HG03378 (cell line): Measurements from ENCODE around the gene SPINK14.

Source experiments
- ATAC-seq: cut with Tn5 transposase; IDR thresholded peaks from one replicate; pipeline ENCODE4 v1.9.1; 2021; ENCODE audit warnings: mild to moderate bottlenecking, moderate library complexity; ENCODE audit not compliant: unreplicated experiment

Gene SPINK14

DNA sequence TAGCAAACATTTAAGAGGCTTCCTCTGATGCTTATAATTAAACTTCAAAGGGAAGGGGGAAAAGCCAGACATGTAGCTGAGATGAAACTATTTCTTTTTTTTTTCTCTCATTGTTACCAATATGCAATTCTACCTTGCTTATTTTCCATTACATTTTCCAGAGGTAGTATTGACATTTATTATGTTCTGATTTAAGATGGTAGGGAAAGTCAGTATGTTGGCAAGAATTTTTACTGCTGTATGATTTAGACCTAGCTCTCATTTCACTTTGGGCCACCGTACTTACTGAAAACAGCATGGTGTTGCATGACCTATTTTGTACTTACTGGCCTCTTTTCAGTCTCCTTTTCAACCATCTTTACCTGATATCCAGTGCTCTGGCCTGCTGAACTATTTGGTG, 24.9 kb downstream of the SPINK14 start:
- no peak for ATAC-seq

DNA sequence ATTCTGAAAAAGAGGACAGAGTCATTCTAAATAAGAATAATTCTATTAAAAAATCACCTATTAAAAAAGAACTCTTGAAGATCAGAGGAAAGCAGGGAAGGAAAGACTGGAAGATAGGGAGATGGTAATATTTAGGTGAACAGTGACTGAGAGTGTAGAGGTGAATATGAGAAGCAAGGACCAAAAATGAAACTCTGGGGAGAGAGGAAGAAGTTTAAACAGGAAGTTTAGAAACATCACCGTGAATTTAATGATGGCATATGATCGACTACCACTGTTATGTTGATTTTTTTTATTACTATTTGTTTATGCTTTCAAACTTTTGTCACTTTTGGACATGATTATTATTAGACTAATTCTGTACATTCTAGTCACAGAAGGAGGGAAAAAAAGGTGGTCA, 32.8 kb downstream of the SPINK14 start:
- ATAC-seq = no peak

DNA sequence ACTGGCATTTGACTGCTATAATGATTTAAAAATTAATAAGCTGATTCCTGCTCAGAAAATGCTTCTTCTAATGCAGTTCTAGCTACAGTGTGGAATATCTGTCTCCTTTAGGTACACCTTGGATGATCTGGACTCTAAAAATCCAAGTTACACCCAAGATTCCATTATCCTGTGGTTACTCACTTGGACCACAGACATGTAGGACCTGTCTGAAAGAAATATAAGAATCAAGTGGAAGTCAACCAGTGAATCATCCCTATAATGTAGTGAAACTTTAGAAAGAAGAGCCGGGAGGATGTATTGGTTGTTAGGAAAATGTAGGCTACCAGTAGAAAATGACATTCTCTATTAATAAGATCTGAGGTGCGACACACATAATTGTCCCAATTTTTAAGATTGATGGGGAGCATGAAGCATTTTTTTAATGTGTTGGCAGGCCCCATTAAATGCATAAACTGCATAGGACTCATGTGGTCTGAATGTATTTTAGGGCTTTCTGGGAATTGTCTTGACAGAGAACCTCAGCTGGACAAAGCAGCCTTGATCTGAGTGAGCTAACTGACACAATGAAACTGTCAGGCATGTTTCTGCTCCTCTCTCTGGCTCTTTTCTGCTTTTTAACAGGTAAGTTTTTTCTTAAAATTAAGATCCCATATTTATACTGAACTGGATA, 34.3 kb downstream of the SPINK14 start, which contains the start of gene SPINK6:
Gene SPINK6, plus strand, starts transcription at position 512 of the 673 bp plus-strand sequence. Its CDS starts 55 bp downstream, at position 567.
- ATAC-seq = no peak

DNA sequence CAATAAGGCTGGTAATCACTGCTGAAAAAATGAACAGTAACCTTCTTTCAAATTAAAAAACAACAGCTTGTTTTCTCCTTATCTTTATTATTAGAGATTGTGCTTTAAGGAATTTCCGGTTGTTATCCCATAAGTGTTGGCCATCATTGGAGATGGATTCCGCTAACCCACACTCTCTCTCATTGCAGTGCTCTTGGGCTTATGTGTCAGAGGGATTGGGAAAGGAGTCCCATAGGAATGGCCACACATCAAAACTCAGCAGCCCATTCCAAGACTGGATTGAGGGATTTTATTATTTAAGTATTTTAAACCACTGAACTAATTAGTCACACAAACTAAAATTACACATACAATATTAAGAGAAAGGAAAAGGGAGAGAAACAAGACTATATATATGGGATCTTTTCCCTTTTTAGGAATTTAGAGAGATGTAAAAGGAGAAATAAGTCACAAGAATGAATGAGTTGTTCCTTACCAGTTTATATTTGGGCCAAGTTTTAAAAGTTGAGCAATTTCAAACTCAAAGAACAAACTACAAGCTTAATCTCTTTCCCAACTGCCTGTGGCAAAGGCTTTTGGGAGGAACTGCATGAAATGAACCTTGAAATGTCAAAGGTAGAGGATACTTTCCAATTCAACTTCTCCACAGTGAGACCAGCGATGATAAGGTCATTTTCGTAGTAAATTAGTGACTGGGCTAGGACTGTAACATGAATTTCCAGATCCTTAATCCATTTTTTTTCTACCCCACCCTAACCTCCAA, 36.9 kb downstream of the SPINK14 start:
- ATAC-seq = no peak

DNA sequence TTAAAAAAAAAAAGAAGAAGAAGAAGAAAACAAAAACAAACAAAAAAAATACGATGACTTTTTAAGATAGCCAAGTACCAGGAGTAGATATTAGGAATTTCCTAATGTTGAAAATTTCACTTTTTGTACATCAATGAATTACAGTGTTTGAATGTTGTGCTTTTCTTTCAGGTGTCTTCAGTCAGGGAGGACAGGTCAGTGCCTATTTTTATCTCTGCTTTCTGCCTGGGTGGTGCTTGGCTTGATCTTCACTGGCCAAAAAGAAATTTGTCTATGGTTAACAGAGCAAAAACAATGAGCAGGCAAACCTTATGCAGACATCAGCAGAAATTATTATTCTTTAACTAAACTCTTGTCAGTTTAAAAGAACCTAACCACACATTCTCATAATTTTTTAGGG, 37.5 kb downstream of the SPINK14 start:
- no peak for ATAC-seq

DNA sequence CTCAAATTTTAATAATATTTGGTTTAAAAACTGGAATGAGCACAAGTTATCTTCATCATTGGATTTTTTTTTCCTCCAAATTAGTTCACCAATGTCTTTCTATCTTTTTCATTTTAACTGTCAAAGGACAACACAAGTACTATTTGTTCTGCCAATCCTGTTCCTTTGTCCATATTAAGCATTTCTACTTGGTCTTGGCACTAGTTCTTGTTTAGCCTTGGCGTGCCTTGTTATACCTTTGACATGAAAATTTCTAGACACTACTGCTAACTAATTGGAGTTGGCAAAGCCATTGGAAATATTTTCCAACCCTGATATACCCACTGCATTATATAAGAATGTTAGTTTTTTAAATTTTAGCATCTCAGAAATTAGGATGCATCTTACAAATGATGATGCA, 38.3 kb downstream of the SPINK14 start:
- no peak for ATAC-seq

DNA sequence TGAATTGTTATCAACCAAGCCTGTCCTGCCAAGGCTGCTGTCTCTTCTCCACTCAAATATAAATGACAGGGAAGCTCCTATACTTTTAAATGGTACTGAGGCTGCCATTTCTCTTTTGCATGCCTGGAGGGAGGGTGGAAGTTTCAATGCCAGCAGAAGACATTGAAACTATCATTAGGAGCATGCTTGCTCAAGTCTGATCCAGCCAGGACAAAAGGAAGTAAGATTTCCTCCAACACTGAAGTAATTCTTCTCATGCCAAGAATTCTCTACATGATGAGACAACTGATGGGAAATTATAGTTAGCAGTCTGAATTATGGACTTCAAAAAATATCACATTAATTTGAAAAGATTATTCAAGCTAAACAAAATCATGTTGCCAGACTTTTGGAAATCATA, 39.9 kb downstream of the SPINK14 start:
- no peak for ATAC-seq

DNA sequence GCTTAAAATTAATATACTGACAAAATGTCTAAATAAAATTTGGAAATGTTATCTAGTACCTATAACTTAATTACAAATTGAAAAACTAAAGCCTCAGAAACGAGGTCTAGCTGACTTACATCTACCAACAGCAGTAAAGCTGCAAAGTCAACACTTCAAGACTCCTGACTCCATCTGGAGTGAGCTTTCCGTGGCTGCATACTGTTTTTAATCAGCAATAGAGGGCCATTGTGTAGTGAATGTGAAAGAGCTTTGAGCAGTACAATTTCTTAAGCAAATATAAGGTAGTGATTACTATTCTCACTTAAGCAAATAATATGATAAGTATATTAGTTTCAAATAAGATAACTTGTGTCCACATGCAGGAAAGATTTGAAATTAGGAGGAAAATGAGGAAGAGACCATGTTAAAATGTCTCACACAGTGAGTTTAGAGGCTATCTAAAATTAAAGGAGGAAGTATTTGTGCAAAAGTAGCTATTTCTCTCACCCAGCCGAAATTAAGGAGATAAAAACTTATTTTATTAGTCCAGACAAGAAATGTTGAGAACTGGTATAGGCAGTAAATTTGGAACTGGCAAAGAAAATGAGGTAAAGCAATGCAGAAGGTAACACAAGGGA, 40.9 kb downstream of the SPINK14 start:
- no peak for ATAC-seq

DNA sequence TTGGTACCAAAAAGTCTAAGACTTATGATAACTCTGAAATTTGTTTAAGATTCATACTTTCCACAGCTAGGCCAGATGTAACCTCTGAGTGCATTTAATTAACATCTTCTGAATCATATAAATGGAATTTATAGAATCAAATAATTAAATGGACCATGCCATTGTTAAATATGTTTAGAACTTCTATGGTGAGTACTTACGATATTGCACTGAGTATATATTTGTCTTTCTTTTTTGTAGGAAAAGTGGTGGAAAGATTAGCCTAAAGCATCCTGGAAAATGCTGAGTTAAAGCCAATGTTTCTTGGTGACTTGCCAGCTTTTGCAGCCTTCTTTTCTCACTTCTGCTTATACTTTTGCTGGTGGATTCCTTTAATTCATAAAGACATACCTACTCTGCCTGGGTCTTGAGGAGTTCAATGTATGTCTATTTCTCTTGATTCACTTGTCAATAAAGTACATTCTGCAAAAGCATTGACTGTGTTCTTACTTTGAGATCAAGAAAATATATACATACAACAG, 46.4 kb downstream of the SPINK14 start:
- no peak for ATAC-seq

DNA sequence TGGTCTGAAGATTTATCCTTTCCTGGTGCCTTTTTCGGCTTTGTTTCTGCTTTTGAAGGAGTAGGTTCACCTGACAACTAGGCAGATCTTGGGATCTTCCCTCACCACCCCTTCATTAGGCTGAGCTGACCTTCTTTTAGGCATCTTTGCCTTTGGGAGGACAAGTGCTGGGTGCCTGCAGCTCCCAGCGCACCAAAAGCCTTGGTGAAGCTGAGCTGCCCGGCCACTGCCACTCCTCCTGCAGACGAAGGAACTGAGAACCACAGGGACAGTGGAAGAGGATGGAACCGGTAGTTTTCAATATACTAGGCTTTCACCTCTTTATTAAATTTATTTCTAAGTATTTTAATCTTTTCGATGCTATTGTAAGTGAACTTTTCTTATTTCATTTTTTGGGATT, 53.2 kb downstream of the SPINK14 start:
- ATAC-seq = no peak

DNA sequence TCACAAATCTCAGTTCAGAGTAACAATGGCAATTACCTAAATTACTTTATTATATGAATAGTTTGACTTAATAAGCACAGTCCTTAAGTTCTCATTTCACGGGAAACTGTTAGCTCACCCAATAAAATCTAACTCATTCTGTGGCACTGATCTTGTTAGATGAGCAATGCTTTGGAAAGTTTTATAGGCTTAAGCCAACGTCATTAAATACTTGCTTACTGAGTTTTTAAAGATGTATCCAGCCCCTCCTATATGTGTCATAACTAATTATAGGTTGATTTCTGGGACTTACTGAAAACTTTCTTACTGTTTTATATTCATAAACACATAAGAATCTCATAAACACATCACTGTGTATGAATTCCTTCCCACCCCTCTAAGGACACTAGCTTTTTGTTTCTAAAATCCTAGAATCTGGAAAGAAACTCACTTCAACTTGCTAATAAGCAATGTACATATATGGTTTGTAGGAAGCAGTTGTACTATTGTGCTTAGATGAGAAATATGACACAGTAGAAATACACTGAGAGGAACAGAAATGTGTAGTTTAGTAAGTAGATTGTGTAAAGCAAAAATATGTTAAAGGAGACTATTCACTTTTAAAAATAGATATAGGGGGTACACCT, 55.9 kb downstream of the SPINK14 start:
- ATAC-seq = no peak
